ENCODE results near the gene CKM. TPM values are rescaled to one million over a fixed set of nuclear protein-coding genes. Genes with fewer than 3 reads are reported as not detected.

CKM gene
- total and polyA plus RNA-seq, 2 of the 4 experiments (the other 2 are of a cell fraction), result not detected

GRCh38 chr19:45276284-45276687, 46.4 kb downstream of the CKM start:
- H2BK120ac ChIP-seq (ENCODE audit: low read depth, low read length), result no peak overlapping the region
- H3K56ac ChIP-seq (ENCODE audit: extremely low read depth, insufficient read depth, low read length), result no peak overlapping the region
- no peak overlapping the region for H3K4me3 ChIP-seq (ENCODE audit: insufficient read depth, low read depth, low read length)
- no peaks in the 10 kb centered on the region for H3K27me3 ChIP-seq (ENCODE audit: control insufficient read depth, insufficient read depth, low read length)
- H2AFZ ChIP-seq (replicated peaks; ENCODE audit: low read length, poor library complexity), result no peak overlapping the region
- no peak overlapping the region for H3K9ac ChIP-seq (ENCODE audit: low read depth, low read length)
- no peak overlapping the region for H4K5ac ChIP-seq (ENCODE audit: low read depth, low read length)
- no peaks in the 10 kb centered on the region for H3K9me3 ChIP-seq (ENCODE audit: control insufficient read depth, insufficient read depth, low read length)
- dilution Hi-C loops (cut with HindIII; ENCODE audit: low sequenced_read_pairs, unreplicated experiment), result no loop called here
- peaks cover 7 to 19% of the 10 kb centered on the region in 2 experiments; a peak in 3 of 4 replicates for H3K79me1 ChIP-seq (ENCODE audit: low read depth in 1 of 2, low read length in 2 of 2)
- H3K4me1 ChIP-seq (ENCODE audit: control insufficient read depth, insufficient read depth, low read length), result peaks cover 8% of the 10 kb centered on the region
- CTCF ChIA-PET, result no interaction called here
- H3K4me2 ChIP-seq (ENCODE audit: low read depth, low read length), result no peak overlapping the region
- H2BK5ac ChIP-seq (ENCODE audit: low read depth, low read length, poor library complexity, severe bottlenecking), result no peak overlapping the region
- H2BK20ac ChIP-seq (ENCODE audit: low read depth, low read length), result no peak overlapping the region
- no peak overlapping the region for H2AK9ac ChIP-seq (replicated peaks; ENCODE audit: low read depth, low read length, poor library complexity)
- H3K23ac ChIP-seq (ENCODE audit: low read depth, low read length), result no peak overlapping the region
- ATAC-seq (ENCODE audit: low read depth) (no peak), DNase-seq (peak; percentile 29)
- H4K8ac ChIP-seq (ENCODE audit: low read depth in 2 of 2, low read length in 2 of 2), result no peak overlapping the region
- no peak overlapping the region for H4K91ac ChIP-seq (ENCODE audit: insufficient read depth, low read depth, low read length)
- in situ Hi-C loops (cut with MboI; ENCODE audit: low sequenced_read_pairs), result no loop called here
- no peak overlapping the region for H3K4ac ChIP-seq (ENCODE audit: low read depth, low read length)
- no peak overlapping the region for H3K14ac ChIP-seq (replicated peaks; ENCODE audit: low read depth, low read length)
- intact Hi-C loops (cut with micrococcal nuclease), result no loop called here
- H4K20me1 ChIP-seq (ENCODE audit: insufficient read depth, low read length), result peaks cover 18% of the 10 kb centered on the region
- no peak overlapping the region for H3K18ac ChIP-seq (ENCODE audit: low read depth, low read length)
- H2BK15ac ChIP-seq (ENCODE audit: low read depth, low read length), result no peak overlapping the region
- WGBS, 2 experiments (ENCODE audit: extremely low coverage in 2 of 2, insufficient read length in 1 of 2), result no CpG with 5 or more reads among the region's 7 CpGs
- H3K36me3 ChIP-seq (ENCODE audit: control insufficient read depth, insufficient read depth, low read length), result peaks cover 51% of the 10 kb centered on the region
- H3K9me1 ChIP-seq (ENCODE audit: insufficient read depth, low read length), result peaks cover 11% of the 10 kb centered on the region
- no peak for TF ChIP-seq ELK1 (IDR thresholded peaks at IDR 0.05; ENCODE audit: borderline replicate concordance, low read depth, low read length)
- TF ChIP-seq CEBPB (IDR thresholded peaks at IDR 0.05; ENCODE audit: low read depth, low read length), result no peak
- no peak for TF ChIP-seq NFE2L2 (IDR thresholded peaks at IDR 0.05; ENCODE audit: low read depth, low read length)
- no peak for TF ChIP-seq CHD1 (IDR thresholded peaks at IDR 0.05; ENCODE audit: low read depth, low read length)
- TF ChIP-seq RAD21 (IDR thresholded peaks at IDR 0.05; ENCODE audit: low read length), result no peak
- TF ChIP-seq MAFK (IDR thresholded peaks at IDR 0.05; ENCODE audit: low read depth, low read length), result no peak
- no peak for TF ChIP-seq MAZ (IDR thresholded peaks at IDR 0.05; ENCODE audit: borderline replicate concordance, low read depth, low read length)
- TF ChIP-seq SMC3 (IDR thresholded peaks at IDR 0.05; ENCODE audit: low read depth, low read length), result no peak
- no peak for TF ChIP-seq USF2 (IDR thresholded peaks at IDR 0.05; ENCODE audit: low read depth, low read length)
- TF ChIP-seq MXI1 (IDR thresholded peaks at IDR 0.05; ENCODE audit: borderline replicate concordance, low read depth, low read length), result no peak
- TF ChIP-seq CTCF (conservative IDR thresholded peaks at IDR 0.05; ENCODE audit: low read depth, low read length), result no peak
- no peak for TF ChIP-seq RCOR1 (IDR thresholded peaks at IDR 0.05; ENCODE audit: insufficient replicate concordance, low read length)
- no peak for TF ChIP-seq FOS (IDR thresholded peaks at IDR 0.05; ENCODE audit: low read depth, low read length)
- no peak for TF ChIP-seq BHLHE40 (IDR thresholded peaks at IDR 0.05; ENCODE audit: low read depth, low read length)
- H3K27ac ChIP-seq (ENCODE audit: insufficient read depth, low read length), result no peak overlapping the region
- BruUV-seq (replicated peaks), result no TSS peak
- no peak overlapping the region for H2AK5ac ChIP-seq (ENCODE audit: low read depth, low read length)
- POLR2A ChIA-PET (ENCODE audit: unreplicated experiment), result no interaction called here

All from IMR-90 (cell line).